Panc1 (cell line): Measurements from ENCODE around the gene ACER2. TPM values are rescaled to one million over a fixed set of nuclear protein-coding genes. Genes with fewer than 3 reads are reported as not detected.
"Not testable (repeated sequence)": the region's sequence is repeated elsewhere in the genome, so short reads cannot be mapped to it uniquely, and the experiment has no call there.

Source experiments
- ATAC-seq: fragments of 200-7000 bp; cut with Tn5 transposase; 2 replicates; pipeline ENCODE4 v1.9.1; 2020; ENCODE audit warnings: mild to moderate bottlenecking, moderate library complexity
- BruUV-seq: library from RNA; stranded (reverse); fragments of 400-500 nt; replicated peaks from 2 replicates; lab custom pipeline; 2021; lab: Mats Ljungman, UMichigan
- CTCF ChIA-PET: fragments of 300-600 bp; sonication (Branson Sonifier 250); formaldehyde crosslinking; loops from one replicate; lab custom pipeline; 2022; ENCODE audit warnings: antibody characterized with exemption; lab: Charles Lee
- POLR2A ChIA-PET: fragments of 300-600 bp; sonication (Branson Sonifier 250); formaldehyde crosslinking; loops from one replicate; lab custom pipeline; 2022; ENCODE audit warnings: antibody characterized with exemption; lab: Charles Lee
- DNase-seq: peaks from one replicate; pipeline ENCODE4 v3.0.0-alpha.2; 2010; ENCODE audit warnings: low read depth, low spot score
- H3K27ac ChIP-seq: 2 replicates; pipeline ENCODE4 v1.5.1; 2011; ENCODE audit warnings: mild to moderate bottlenecking, low read length, inconsistent platforms
- H3K27me3 ChIP-seq: fragments of 200-500 bp; sonication (Bioruptor generic); 2 replicates; pipeline ENCODE4 v1.6.0; 2014; ENCODE audit warnings: low read length, inconsistent platforms; ENCODE audit not compliant: control insufficient read depth, insufficient read depth
- H3K36me3 ChIP-seq: fragments of 200-500 bp; sonication (Bioruptor generic); 2 replicates; pipeline ENCODE4 v1.5.1; 2014; ENCODE audit warnings: inconsistent platforms, mild to moderate bottlenecking, low read length, moderate library complexity; ENCODE audit not compliant: control insufficient read depth, insufficient read depth
- H3K4me1 ChIP-seq: 2 replicates; pipeline ENCODE4 v1.5.1; 2011; ENCODE audit warnings: inconsistent platforms, mild to moderate bottlenecking, low read length, moderate library complexity; ENCODE audit not compliant: control insufficient read depth, insufficient read depth
- H3K4me3 ChIP-seq, 2 experiments: 2 replicates each; pipeline ENCODE4 v1.5.1; 2011 to 2012; ENCODE audit warnings: low read depth in 2 of 2, low read length in 2 of 2, mild to moderate bottlenecking in 2 of 2, inconsistent platforms in 1 of 2, moderate library complexity in 1 of 2
- H3K9me3 ChIP-seq: fragments of 200-500 bp; sonication (Bioruptor generic); 2 replicates; pipeline ENCODE4 v1.5.1; 2014; ENCODE audit warnings: low read depth, mild to moderate bottlenecking, inconsistent platforms, low read length, moderate library complexity; ENCODE audit not compliant: control insufficient read depth, insufficient read depth
- POLR2AphosphoS5 ChIP-seq: IDR thresholded peaks from 2 replicates; pipeline ENCODE4 v1.6.1; 2012; ENCODE audit warnings: mild to moderate bottlenecking, low read depth, low read length, moderate library complexity
- SIN3A ChIP-seq: IDR thresholded peaks from 2 replicates; pipeline ENCODE4 v1.6.1; 2012; ENCODE audit warnings: low read depth, mild to moderate bottlenecking, low read length, moderate library complexity, borderline replicate concordance; ENCODE audit not compliant: insufficient read depth
- TCF7L2 ChIP-seq: IDR thresholded peaks from 2 replicates; pipeline ENCODE4 v1.6.1; 2011; ENCODE audit warnings: mild to moderate bottlenecking, low read depth, low read length, inconsistent platforms
- in situ Hi-C: cut with HindIII; loops from 2 replicates; pipeline ENCODE4 v1.10.0; 2016; ENCODE audit warnings: low sequenced_read_pairs, low pct_unique_long_range_greater_than_20kb
- intact Hi-C: fragments of 100-400 bp; cut with micrococcal nuclease; formaldehyde crosslinking; loops from one replicate; pipeline ENCODE4 v1.10.0; 2022; ENCODE audit not compliant: unreplicated experiment
- total RNA-seq: library from RNA; stranded (reverse); gene quantifications from one replicate; pipeline ENCODE4 v1.2.1, GENCODE V29; 2021; ENCODE audit not compliant: unreplicated experiment
- TF ChIP-seq, protein P1 (sequence below): fragments of 450-650 bp; IDR thresholded peaks from 2 replicates; pipeline ENCODE4 v1.5.1; 2017; ENCODE audit warnings: mild to moderate bottlenecking
- TF ChIP-seq, protein P2 (sequence below), 2 experiments: IDR thresholded peaks; 2 replicates each; pipeline ENCODE4 v1.6.1; 2011 to 2012; ENCODE audit warnings: low read depth in 2 of 2, control low read depth in 1 of 2, low read length in 1 of 2, mild to moderate bottlenecking in 1 of 2, moderate library complexity in 1 of 2; ENCODE audit not compliant: insufficient read depth in 1 of 2

Gene ACER2
- total RNA-seq, 1 experiment from 2014 or later, result 1.3 TPM

- POLR2A ChIA-PET, result interaction anchor here (0.5 kb wide), 1 partner anchor 12 kb away, joined by 5 read pairs; no protein-coding TSS in a partner anchor
These were observed 22.8 kb downstream of the ACER2 start for GRCh38 chr9:19431361-19432171.

DNA sequence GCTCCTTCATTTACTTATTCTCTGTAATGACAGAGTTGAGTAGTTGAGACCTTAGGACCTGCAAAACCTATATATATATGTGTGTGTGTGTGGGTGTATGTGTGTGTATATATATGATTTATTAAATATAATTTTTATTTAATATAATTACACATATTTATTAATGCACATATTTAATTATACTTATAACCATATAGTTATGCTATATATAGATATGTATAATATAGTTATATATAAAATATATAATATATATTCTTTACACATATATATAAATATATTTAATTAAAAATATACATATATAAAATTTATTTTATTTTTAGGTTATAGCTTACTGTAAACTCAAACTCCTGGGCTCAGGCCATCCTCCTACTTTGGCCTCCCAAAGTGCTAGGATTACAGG is 23.7 kb downstream of the ACER2 start:
- no peak for ATAC-seq
- H3K4me1 ChIP-seq, result no peaks in the 10 kb centered on the region
- no peaks in the 10 kb centered on the region for H3K9me3 ChIP-seq
- no TSS peak for BruUV-seq
- in situ Hi-C loops (no loop called here), intact Hi-C loops (no loop called here)
- no peak overlapping the region for H3K27ac ChIP-seq
- H3K4me3 ChIP-seq, result no peak overlapping the region
- H3K36me3 ChIP-seq, result no peaks in the 10 kb centered on the region
- no peaks in the 10 kb centered on the region for H3K27me3 ChIP-seq
- CTCF ChIA-PET, result no interaction called here
- TF ChIP-seq POLR2AphosphoS5, result no peak
- TF ChIP-seq SIN3A, result no peak
- TF ChIP-seq, protein P1, sequence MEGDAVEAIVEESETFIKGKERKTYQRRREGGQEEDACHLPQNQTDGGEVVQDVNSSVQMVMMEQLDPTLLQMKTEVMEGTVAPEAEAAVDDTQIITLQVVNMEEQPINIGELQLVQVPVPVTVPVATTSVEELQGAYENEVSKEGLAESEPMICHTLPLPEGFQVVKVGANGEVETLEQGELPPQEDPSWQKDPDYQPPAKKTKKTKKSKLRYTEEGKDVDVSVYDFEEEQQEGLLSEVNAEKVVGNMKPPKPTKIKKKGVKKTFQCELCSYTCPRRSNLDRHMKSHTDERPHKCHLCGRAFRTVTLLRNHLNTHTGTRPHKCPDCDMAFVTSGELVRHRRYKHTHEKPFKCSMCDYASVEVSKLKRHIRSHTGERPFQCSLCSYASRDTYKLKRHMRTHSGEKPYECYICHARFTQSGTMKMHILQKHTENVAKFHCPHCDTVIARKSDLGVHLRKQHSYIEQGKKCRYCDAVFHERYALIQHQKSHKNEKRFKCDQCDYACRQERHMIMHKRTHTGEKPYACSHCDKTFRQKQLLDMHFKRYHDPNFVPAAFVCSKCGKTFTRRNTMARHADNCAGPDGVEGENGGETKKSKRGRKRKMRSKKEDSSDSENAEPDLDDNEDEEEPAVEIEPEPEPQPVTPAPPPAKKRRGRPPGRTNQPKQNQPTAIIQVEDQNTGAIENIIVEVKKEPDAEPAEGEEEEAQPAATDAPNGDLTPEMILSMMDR, result no peak
- TF ChIP-seq TCF7L2, result no peak
- TF ChIP-seq, protein P2, sequence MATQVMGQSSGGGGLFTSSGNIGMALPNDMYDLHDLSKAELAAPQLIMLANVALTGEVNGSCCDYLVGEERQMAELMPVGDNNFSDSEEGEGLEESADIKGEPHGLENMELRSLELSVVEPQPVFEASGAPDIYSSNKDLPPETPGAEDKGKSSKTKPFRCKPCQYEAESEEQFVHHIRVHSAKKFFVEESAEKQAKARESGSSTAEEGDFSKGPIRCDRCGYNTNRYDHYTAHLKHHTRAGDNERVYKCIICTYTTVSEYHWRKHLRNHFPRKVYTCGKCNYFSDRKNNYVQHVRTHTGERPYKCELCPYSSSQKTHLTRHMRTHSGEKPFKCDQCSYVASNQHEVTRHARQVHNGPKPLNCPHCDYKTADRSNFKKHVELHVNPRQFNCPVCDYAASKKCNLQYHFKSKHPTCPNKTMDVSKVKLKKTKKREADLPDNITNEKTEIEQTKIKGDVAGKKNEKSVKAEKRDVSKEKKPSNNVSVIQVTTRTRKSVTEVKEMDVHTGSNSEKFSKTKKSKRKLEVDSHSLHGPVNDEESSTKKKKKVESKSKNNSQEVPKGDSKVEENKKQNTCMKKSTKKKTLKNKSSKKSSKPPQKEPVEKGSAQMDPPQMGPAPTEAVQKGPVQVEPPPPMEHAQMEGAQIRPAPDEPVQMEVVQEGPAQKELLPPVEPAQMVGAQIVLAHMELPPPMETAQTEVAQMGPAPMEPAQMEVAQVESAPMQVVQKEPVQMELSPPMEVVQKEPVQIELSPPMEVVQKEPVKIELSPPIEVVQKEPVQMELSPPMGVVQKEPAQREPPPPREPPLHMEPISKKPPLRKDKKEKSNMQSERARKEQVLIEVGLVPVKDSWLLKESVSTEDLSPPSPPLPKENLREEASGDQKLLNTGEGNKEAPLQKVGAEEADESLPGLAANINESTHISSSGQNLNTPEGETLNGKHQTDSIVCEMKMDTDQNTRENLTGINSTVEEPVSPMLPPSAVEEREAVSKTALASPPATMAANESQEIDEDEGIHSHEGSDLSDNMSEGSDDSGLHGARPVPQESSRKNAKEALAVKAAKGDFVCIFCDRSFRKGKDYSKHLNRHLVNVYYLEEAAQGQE (IDR thresholded peaks at IDR 0.05; ENCODE audit: insufficient read depth in 1 of 2, low read depth in 2 of 2, low read length in 1 of 2), result no peak
- POLR2A ChIA-PET, result no interaction called here
- DNase-seq, result no peak

More at GRCh38 chr9:19431361-19432171, 22.8 kb downstream of the ACER2 start:
- in situ Hi-C loops (no loop called here), intact Hi-C loops (no loop called here)
- no TSS peak for BruUV-seq
- TF ChIP-seq, protein P2 (IDR thresholded peaks at IDR 0.05; ENCODE audit: insufficient read depth in 1 of 2, low read depth in 2 of 2, low read length in 1 of 2), result no peak
- TF ChIP-seq POLR2AphosphoS5 (no peak), TCF7L2 (no peak), SIN3A (no peak)
- TF ChIP-seq, protein P1, result no peak
- no peaks in the 10 kb centered on the region for H3K27me3 ChIP-seq
- H3K4me1 ChIP-seq, result no peaks in the 10 kb centered on the region
- H3K4me3 ChIP-seq, result no peak overlapping the region
- DNase-seq (no peak), ATAC-seq (no peak)
- no peaks in the 10 kb centered on the region for H3K36me3 ChIP-seq
- H3K9me3 ChIP-seq, result no peaks in the 10 kb centered on the region
- no peak overlapping the region for H3K27ac ChIP-seq
- CTCF ChIA-PET, result no interaction called here

DNA sequence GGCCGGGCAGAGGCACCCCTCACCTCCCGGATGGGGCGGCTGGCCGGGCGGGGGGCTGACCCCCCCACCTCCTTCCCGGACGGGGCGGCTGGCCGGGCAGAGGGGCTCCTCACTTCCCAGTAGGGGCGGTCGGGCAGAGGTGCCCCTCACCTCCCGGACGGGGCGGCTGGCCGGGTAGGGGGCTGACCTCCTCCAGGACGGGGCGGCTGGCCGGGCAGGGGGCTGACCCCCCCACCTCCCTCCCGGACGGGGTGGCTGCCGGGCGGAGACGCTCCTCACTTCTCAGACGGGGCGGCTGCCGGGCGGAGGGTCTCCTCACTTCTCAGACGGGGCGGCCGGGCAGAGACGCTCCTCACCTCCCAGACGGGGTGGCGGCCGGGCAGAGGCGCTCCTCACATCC is 24.9 kb downstream of the ACER2 start:
- POLR2A ChIA-PET, H3K4me3 ChIP-seq, H3K9me3 ChIP-seq, H3K27ac ChIP-seq, BruUV-seq, DNase-seq, H3K36me3 ChIP-seq, CTCF ChIA-PET, in situ Hi-C loops, intact Hi-C loops, ATAC-seq, H3K27me3 ChIP-seq, H3K4me1 ChIP-seq: not testable (repeated sequence)
